ENCODE data around the gene NFKB2. TPM values are rescaled to one million over a fixed set of nuclear protein-coding genes. Genes with fewer than 3 reads are reported as not detected.

The NFKB2 gene
- total RNA-seq, 2 experiments from 2014 or later = 247 to 263 TPM

DNA sequence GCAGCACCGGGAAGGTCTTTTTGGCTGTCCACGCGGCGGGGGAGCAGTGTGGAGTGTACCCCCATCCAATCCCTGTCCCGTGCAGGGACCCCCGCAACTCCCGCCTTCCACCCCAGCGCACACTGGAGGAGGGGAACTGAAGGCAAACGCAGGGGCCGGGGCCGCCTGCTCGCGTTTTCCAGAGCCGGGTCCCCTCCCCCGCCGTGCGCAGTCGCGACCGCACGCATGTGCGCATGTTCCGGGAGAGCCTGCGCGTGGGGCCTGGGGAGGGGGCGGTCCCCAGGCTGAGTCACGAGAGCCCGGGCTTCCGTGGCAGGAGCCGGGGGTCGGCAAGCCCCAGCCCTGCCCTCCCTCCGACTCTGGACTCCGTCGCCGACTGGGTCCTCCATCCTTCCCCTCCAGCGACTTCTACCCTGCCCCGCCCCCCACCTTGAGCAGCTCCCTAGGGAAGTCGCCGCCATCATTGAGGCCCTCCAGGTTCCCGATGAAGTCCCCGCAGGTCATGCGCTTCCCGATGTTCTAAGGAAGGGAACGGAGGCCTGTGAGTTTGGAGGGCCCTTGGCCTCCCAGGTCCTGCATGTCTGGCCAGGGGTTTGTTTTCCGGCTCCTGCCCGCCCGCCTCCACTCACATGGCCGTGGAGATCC, 15.0 kb downstream of the NFKB2 start:
- Mint-ChIP-seq H3K4me1 (peaks cover 49% of the 10 kb centered on the region), H3K4me3 (peak overlapping the region; percentile 75), H3K36me3 (peaks cover 1% of the 10 kb centered on the region), H3K9me3 (no peaks in the 10 kb centered on the region), H3K27me3 (peaks cover 12% of the 10 kb centered on the region), H3K27ac (peak overlapping the region; percentile 65)
- peak; percentile 71 for DNase-seq

DNA sequence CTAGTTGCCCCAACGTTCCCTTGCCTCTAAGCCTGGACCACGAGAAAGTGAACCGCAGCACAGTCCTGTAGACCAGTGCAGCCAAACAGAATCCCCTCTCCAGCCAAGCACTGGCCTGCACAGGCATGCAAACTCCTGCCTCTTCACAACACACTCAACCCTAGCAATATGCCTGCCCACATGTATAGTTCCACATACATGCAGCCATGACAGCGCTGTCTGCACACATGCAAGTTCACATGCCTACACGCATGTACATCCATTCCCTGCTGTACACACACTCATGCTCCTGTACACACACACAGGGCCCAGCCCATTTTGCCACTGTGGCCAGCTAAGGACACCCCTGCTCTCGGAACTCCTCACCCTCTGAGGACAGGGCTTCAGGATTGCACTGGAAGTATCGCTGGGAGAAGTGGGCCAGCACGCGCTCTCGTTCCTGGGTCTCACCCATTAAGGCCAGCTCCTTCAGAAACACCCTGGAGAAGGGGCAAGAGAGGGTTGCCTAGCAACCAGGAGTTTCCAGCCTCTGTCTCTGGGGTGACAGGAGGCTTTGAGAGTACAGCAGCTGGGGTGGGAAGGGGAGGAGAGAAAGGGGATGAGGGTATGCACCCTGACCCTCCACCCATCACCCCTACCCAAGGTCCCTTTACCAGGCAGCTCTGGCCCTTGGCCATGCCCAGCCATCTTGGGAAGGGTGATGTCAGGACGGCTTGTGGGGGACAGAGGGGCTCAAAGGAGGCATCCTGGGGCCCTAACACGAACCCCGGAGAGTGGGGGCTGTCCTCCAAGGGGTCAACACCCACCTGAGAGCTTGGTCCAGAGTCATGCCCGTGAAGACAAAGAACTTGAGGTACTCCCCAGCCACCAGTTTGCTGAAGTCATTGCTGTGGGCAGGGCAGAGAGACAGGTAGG, 16.1 kb downstream of the NFKB2 start:
- Mint-ChIP-seq H3K27me3 (peaks cover 16% of the 10 kb centered on the region), H3K4me1 (peaks cover 41% of the 10 kb centered on the region), H3K36me3 (no peaks in the 10 kb centered on the region), H3K9me3 (no peaks in the 10 kb centered on the region), H3K27ac (peak overlapping the region; percentile 42), H3K4me3 (peak overlapping the region; percentile 62)
- DNase-seq = no peak

DNA sequence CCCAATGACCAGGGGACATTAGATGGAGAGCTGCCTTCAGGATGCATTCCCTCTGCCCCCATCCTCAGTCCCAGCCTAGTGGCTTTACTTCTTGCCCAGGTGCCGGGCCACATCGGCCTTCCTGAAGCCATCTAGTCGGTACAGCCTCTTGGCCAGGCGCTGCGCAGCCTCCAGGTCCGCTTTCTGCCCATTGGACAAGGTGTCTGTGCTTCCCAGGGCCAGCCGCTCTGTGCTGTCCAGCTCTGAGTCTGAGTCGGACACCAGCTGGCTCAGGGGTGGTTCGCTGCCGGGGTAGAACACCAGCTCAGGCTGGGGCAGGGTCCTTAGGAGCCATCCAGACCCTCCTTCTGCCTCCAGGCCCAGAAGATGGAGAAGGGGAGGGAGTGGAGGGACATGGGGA, 16.8 kb downstream of the NFKB2 start:
- DNase-seq = no peak
- H3K36me3 Mint-ChIP-seq = no peaks in the 10 kb centered on the region
- no peaks in the 10 kb centered on the region for H3K9me3 Mint-ChIP-seq
- peaks cover 37% of the 10 kb centered on the region for H3K4me1 Mint-ChIP-seq
- H3K4me3 Mint-ChIP-seq = no peak overlapping the region
- peaks cover 21% of the 10 kb centered on the region for H3K27me3 Mint-ChIP-seq
- H3K27ac Mint-ChIP-seq = no peak overlapping the region

DNA sequence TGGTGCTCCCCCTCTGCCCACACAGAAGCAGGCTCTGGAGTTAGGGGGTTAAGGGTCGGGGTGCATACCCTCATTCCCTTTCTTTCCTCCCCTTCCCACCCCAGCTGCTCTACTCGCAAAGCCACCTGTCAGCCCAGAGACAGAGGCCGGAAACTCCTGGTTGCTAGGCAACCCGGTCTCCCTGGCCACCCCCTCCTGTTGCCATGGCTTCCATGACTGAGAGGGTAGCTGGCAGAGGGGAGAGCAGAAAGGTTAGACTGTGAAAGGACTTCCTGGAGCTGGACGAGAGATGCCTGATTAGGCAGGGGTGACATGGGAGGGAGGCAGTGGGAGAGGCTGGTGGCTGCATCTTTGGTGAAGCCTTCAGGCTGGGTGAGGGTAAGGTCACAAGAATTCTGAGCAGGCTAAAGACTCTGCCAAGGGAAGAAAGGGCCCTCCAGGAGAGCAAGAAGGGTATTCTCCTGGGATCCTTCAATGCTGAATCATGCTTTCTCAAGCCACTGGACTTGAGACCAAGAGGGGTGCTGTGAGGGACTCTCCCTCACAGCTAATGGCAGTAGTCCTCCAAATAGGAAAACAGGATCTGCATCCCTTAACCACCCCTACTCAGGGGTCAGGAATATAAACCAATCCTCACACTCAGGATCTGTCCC, 17.7 kb downstream of the NFKB2 start:
- Mint-ChIP-seq H3K36me3 (no peaks in the 10 kb centered on the region), H3K9me3 (no peaks in the 10 kb centered on the region), H3K4me3 (no peak overlapping the region), H3K27ac (no peak overlapping the region), H3K27me3 (peaks cover 30% of the 10 kb centered on the region), H3K4me1 (peaks cover 29% of the 10 kb centered on the region)
- peak; percentile 71 for DNase-seq

DNA sequence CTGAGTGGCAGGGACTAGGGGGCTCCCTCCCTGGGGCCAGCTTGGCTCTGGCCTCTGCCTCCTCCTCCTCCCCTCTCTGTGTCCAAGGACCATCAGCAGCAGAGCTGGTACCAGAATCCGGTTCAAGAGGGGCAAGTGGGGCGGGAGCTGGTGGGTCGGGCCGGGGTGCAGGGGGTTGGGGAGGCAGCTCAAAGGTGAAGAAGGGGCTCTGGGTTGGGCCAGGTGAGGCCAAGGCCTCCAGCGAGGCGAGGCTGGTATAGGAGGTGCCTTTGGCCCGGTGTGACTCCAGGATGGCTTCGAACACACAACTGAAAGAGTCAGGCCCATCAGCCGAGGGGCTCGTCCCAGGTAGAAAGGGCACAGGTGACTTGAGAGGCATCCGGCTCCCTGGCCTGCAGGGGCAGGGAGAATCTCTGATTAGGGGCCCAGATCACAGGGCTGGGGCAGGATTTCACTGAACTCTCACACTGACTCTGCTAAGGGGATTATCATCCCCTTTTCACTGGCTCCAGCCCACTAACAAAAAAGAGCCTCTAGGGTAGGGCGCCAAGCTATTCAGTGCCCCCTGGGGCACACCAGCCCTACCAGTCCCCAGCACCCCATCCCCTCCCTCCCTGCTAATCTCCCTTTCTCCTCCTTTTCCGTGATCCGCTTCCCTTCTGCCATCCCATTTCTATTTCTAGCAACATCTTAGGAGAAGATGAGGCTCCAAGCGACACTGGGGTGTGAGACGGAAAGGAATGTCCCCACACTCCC, 18.5 kb downstream of the NFKB2 start:
- no peaks in the 10 kb centered on the region for H3K9me3 Mint-ChIP-seq
- peaks cover 28% of the 10 kb centered on the region for H3K4me1 Mint-ChIP-seq
- no peak overlapping the region for H3K27ac Mint-ChIP-seq
- H3K36me3 Mint-ChIP-seq = no peaks in the 10 kb centered on the region
- H3K4me3 Mint-ChIP-seq = no peak overlapping the region
- peaks cover 35% of the 10 kb centered on the region for H3K27me3 Mint-ChIP-seq
- DNase-seq = no peak

- Mint-ChIP-seq H3K27ac (no peak overlapping the region), H3K4me1 (peaks cover 31% of the 10 kb centered on the region), H3K27me3 (peaks cover 39% of the 10 kb centered on the region), H3K4me3 (no peak overlapping the region), H3K9me3 (no peaks in the 10 kb centered on the region), H3K36me3 (no peaks in the 10 kb centered on the region)
- no peak for DNase-seq
Observed at GRCh38 chr10:102414749-102415148, 19.2 kb downstream of the NFKB2 start.

GRCh38 chr10:102416283-102416682, 20.8 kb downstream of the NFKB2 start:
- no peak overlapping the region for H3K27ac Mint-ChIP-seq
- H3K36me3 Mint-ChIP-seq = peaks cover 2% of the 10 kb centered on the region
- H3K4me1 Mint-ChIP-seq = peaks cover 32% of the 10 kb centered on the region
- no peak overlapping the region for H3K4me3 Mint-ChIP-seq
- no peak for DNase-seq
- no peaks in the 10 kb centered on the region for H3K9me3 Mint-ChIP-seq
- H3K27me3 Mint-ChIP-seq = peaks cover 40% of the 10 kb centered on the region

GRCh38 chr10:102416695-102417094, 21.2 kb downstream of the NFKB2 start:
- Mint-ChIP-seq H3K36me3 (peaks cover 2% of the 10 kb centered on the region), H3K4me3 (no peak overlapping the region), H3K27me3 (peaks cover 38% of the 10 kb centered on the region), H3K9me3 (no peaks in the 10 kb centered on the region), H3K27ac (no peak overlapping the region), H3K4me1 (peaks cover 29% of the 10 kb centered on the region)
- DNase-seq = no peak

DNA sequence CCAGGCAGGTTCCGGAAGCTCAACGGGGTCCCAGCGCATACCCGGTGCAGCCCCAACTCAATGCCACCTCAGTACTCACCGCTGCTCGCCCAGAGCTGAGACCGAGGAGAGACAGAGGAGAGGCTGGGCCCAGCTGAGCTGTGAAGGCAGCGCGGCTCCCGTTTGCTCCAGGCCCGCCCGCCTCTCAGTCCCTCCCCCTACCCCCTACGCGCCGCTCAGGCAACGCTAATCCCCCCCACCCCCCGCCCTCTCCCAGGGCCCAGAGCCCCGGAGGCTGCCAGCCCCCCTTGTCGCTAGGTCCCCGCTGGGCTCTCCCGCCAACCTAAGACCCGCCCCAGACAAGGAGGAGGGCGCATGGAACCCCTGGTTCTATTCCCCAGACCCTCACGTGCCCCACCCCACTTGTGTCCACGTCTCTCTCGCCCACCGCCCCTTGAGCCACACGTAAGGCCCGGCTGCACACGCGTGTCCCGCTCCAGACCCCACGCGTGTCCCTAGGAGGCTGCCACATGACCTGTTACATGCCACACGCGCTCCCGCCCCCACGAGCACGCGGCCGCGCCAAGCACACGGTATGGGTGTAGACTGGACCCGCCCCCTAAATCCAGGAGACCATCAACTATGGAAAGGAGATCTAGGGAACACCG, 23.2 kb downstream of the NFKB2 start, which contains the start of gene PSD:
Gene PSD, minus strand, starts transcription at position 164 of the 647 bp plus-strand sequence. CDS start 1,747 bp downstream, outside the sequence.
- DNase-seq = no peak
- Mint-ChIP-seq H3K9me3 (no peaks in the 10 kb centered on the region), H3K27ac (peak within 1 kb of the TSS; percentile 65), H3K4me3 (peak within 1 kb of the TSS; percentile 95), H3K4me1 (peaks cover 27% of the 10 kb centered on the region), H3K36me3 (peaks cover 9% of the 10 kb centered on the region), H3K27me3 (peaks cover 38% of the 10 kb centered on the region)

DNA sequence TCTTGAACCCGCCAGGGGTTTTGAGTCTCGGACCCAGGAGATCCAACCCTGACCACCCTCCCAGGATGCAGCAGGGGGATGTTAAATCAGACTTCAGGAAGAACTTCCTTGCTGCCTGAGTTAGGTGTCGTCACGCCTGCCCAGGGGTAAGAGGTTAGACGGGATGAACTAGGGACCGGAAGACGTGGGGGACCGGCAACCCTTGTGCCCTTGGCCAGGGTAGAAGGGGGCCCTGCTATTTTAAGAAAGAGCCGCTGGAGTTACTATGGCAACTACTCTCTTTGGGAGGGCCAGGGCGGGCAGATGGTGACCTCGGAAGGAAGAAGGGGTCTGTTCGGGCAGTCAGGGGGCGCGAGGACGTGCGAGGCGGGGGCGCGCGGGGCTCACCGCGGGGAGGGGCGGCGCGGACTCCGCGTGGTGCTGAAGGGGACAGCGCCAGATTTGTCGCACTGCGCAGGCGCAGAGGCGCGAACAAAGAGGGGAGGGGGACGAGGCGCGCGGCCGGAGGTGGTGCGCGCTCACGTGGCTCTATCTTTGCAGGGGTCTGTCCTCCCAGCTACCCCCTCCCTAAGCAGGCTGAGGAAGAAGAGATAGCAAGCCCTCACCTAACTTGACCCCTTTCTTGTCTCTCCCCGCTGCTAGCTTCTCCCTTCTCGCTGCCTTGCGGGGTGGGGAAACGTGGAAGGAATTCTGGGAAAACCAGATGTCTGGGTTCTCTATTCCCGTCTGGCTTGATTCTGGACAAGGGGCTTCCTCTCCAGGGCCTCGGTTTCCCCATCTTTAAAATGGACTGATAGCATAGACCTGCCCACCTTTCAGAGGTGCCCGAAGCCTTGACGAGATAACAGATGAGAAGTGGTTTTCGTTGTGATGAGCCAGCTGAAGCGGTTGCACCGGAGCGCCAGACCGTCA, 24.0 kb downstream of the NFKB2 start:
- Mint-ChIP-seq H3K27ac (peak overlapping the region; percentile 65), H3K4me3 (peak overlapping the region; percentile 95), H3K36me3 (peaks cover 9% of the 10 kb centered on the region), H3K4me1 (peaks cover 28% of the 10 kb centered on the region), H3K9me3 (no peaks in the 10 kb centered on the region), H3K27me3 (peaks cover 36% of the 10 kb centered on the region)
- peak; percentile 74 for DNase-seq

- peak overlapping the region; percentile 95 for H3K4me3 Mint-ChIP-seq
- DNase-seq = peak; percentile 20
- H3K27me3 Mint-ChIP-seq = peaks cover 34% of the 10 kb centered on the region
- no peaks in the 10 kb centered on the region for H3K9me3 Mint-ChIP-seq
- H3K4me1 Mint-ChIP-seq = peaks cover 28% of the 10 kb centered on the region
- peaks cover 9% of the 10 kb centered on the region for H3K36me3 Mint-ChIP-seq
- H3K27ac Mint-ChIP-seq = peak overlapping the region; percentile 94
Observed at GRCh38 chr10:102420181-102420713, 24.7 kb downstream of the NFKB2 start.

- H3K9me3 Mint-ChIP-seq = no peaks in the 10 kb centered on the region
- peaks cover 11% of the 10 kb centered on the region for H3K36me3 Mint-ChIP-seq
- peak within 1 kb of the TSS; percentile 95 for H3K4me3 Mint-ChIP-seq
- H3K27me3 Mint-ChIP-seq = peaks cover 29% of the 10 kb centered on the region
- H3K27ac Mint-ChIP-seq = peak within 1 kb of the TSS; percentile 94
- DNase-seq = peak; percentile 93
- H3K4me1 Mint-ChIP-seq = peaks cover 31% of the 10 kb centered on the region
Observed at GRCh38 chr10:102420714-102421506, 25.4 kb downstream of the NFKB2 start, which contains the start of gene FBXL15. Gene FBXL15, plus strand, starts transcription at chr10:102420836. Its CDS starts 294 bp downstream, at chr10:102421130.

DNA sequence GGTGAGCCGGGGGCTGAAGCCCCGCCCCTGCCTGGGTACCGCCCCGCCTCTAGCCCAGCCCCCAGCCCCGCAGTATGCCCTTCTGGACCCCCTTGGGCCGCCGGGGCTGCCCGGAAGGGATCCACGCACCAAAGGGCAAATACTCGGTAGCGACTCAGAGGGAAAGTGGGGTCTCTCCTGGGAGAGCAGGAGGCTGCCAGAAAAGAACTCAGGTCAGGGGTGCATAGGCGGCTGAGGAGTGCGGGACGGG, 25.9 kb downstream of the NFKB2 start:
- peaks cover 35% of the 10 kb centered on the region for H3K4me1 Mint-ChIP-seq
- peaks cover 26% of the 10 kb centered on the region for H3K27me3 Mint-ChIP-seq
- peaks cover 11% of the 10 kb centered on the region for H3K36me3 Mint-ChIP-seq
- DNase-seq = no peak
- H3K9me3 Mint-ChIP-seq = no peaks in the 10 kb centered on the region
- peak overlapping the region; percentile 67 for H3K27ac Mint-ChIP-seq
- H3K4me3 Mint-ChIP-seq = peak overlapping the region; percentile 95
